BJ (cell line): ENCODE measurements around the gene LIN7B. TPM values are rescaled to one million over a fixed set of nuclear protein-coding genes. Genes with fewer than 3 reads are reported as not detected.
"Not testable (repeated sequence)": the region's sequence is repeated elsewhere in the genome, so short reads cannot be mapped to it uniquely, and the experiment has no call there.

Experiments
- CTCF ChIA-PET: fragments of 350-600 bp; formaldehyde crosslinking; extraction: SDS; loops from one replicate; lab custom pipeline; 2021; ENCODE audit warnings: antibody characterized with exemption, inconsistent platforms; lab: Yijun Ruan, JAX
- POLR2A ChIA-PET: fragments of 300-600 bp; sonication (Branson Sonifier 250); formaldehyde crosslinking; extraction: SDS; loops from one replicate; lab custom pipeline; 2021; ENCODE audit warnings: antibody characterized with exemption; lab: Charles Lee
- DNase-seq: peaks from one replicate; pipeline ENCODE4 v3.0.0-alpha.2; 2011; ENCODE audit warnings: low read depth
- H3K27me3 ChIP-seq: 2 replicates; pipeline ENCODE4 v1.6.0; 2011; ENCODE audit warnings: low read length; ENCODE audit not compliant: control insufficient read depth, insufficient read depth
- H3K36me3 ChIP-seq: 2 replicates; pipeline ENCODE4 v1.5.1; 2011; ENCODE audit warnings: low read length; ENCODE audit not compliant: control insufficient read depth, insufficient read depth
- H3K4me3 ChIP-seq: 2 replicates; pipeline ENCODE4 v1.5.1; 2011; ENCODE audit warnings: low read depth, mild to moderate bottlenecking, control low read depth, low read length
- CTCF ChIP-seq: IDR thresholded peaks from 2 replicates; pipeline ENCODE4 v1.5.1; 2011; ENCODE audit warnings: low read depth, mild to moderate bottlenecking, control low read depth, inconsistent platforms, low read length, moderate library complexity; ENCODE audit not compliant: insufficient read depth
- polyA plus RNA-seq: library from polyadenylated mRNA; depleted of rRNA; stranded (reverse); fragments of >200 nt; gene quantifications from 2 replicates; pipeline ENCODE4 v1.2.3, GENCODE V29; 2011

The LIN7B gene
- polyA plus RNA-seq, 1 experiment: 9.4 TPM

- no peak overlapping the region for H3K4me3 ChIP-seq
- ChIA-PET CTCF (interaction anchor here (0.8 to 2.8 kb wide), 5 partner anchors 16 to 77 kb away, joined by 3 to 9 read pairs (median 3); no protein-coding TSS in a partner anchor), POLR2A (no interaction called here)
- H3K36me3 ChIP-seq: no peaks in the 10 kb centered on the region
- peaks cover 7% of the 10 kb centered on the region for H3K27me3 ChIP-seq
- TF ChIP-seq CTCF: no peak
- DNase-seq: no peak
Measured at GRCh38 chr19:49120325-49120683, 6.1 kb downstream of the LIN7B start.

GRCh38 chr19:49120868-49121267 is 6.7 kb downstream of the LIN7B start:
- TF ChIP-seq CTCF: no peak
- H3K4me3 ChIP-seq: no peak overlapping the region
- H3K27me3 ChIP-seq: peaks cover 7% of the 10 kb centered on the region
- DNase-seq: no peak
- ChIA-PET POLR2A (no interaction called here), CTCF (interaction anchor here (1.1 to 2.8 kb wide), 5 partner anchors 23 to 78 kb away, joined by 3 to 9 read pairs (median 4); no protein-coding TSS in a partner anchor)
- no peaks in the 10 kb centered on the region for H3K36me3 ChIP-seq

GRCh38 chr19:49121841-49122240 is 7.7 kb downstream of the LIN7B start:
- H3K27me3 ChIP-seq, H3K4me3 ChIP-seq, DNase-seq, POLR2A ChIA-PET, H3K36me3 ChIP-seq: not testable (repeated sequence)
- CTCF ChIA-PET: interaction anchor here (0.6 to 2.8 kb wide), 3 partner anchors 24 to 788 kb away, joined by 3 to 9 read pairs (median 4); no protein-coding TSS in a partner anchor

GRCh38 chr19:49123285-49123684 is 9.1 kb downstream of the LIN7B start:
- H3K36me3 ChIP-seq, POLR2A ChIA-PET, H3K27me3 ChIP-seq, H3K4me3 ChIP-seq, DNase-seq: not testable (repeated sequence)
- CTCF ChIA-PET: interaction anchor here (1.4 kb wide), 1 partner anchor 9 kb away, joined by 3 read pairs; the partner anchor contains the start of gene LIN7B

GRCh38 chr19:49125025-49125731 is 11.0 kb downstream of the LIN7B start:
- Histone ChIP-seq H3K4me3 (no peak overlapping the region), H3K27me3 (peaks cover 7% of the 10 kb centered on the region), H3K36me3 (no peaks in the 10 kb centered on the region)
- POLR2A ChIA-PET: no interaction called here
- CTCF ChIA-PET: interaction anchor here (0.9 kb wide), 1 partner anchor 90 kb away, joined by 3 read pairs; no protein-coding TSS in a partner anchor
- TF ChIP-seq CTCF: no peak
- DNase-seq: no peak

GRCh38 chr19:49126575-49126974 is 12.4 kb downstream of the LIN7B start:
- H3K27me3 ChIP-seq: peaks cover 2% of the 10 kb centered on the region
- no peak for DNase-seq
- no peak overlapping the region for H3K4me3 ChIP-seq
- POLR2A ChIA-PET: interaction anchor here (0.6 kb wide), 1 partner anchor 24 kb away, joined by 5 read pairs; no protein-coding TSS in a partner anchor
- CTCF ChIA-PET: interaction anchor here (1.8 kb wide), 1 partner anchor 20 kb away, joined by 5 read pairs; no protein-coding TSS in a partner anchor
- H3K36me3 ChIP-seq: no peaks in the 10 kb centered on the region
- no peak for TF ChIP-seq CTCF

- not testable (repeated sequence) for H3K4me3 ChIP-seq, DNase-seq, H3K27me3 ChIP-seq, H3K36me3 ChIP-seq
- ChIA-PET POLR2A (interaction anchor here (0.6 to 1.0 kb wide), 5 partner anchors 9 to 290 kb away, joined by 3 to 12 read pairs (median 3); no protein-coding TSS in a partner anchor), CTCF (interaction anchor here (0.9 to 1.8 kb wide), 4 partner anchors 10 to 134 kb away, joined by 3 to 5 read pairs (median 4); partner anchors contain the start of gene RUVBL2)
Measured at GRCh38 chr19:49127225-49127624, 13.1 kb downstream of the LIN7B start.
